Fibroblast of villous mesenchyme (primary cell): ENCODE measurements around the gene TRPV6. TPM values are rescaled to one million over a fixed set of nuclear protein-coding genes. Genes with fewer than 3 reads are reported as not detected.

ENCODE experiments used
- DNase-seq: peaks from one replicate; pipeline ENCODE4 v3.0.0-alpha.2; 2010; ENCODE audit warnings: low read depth
- H3K4me3 ChIP-seq: 2 replicates; pipeline ENCODE4 v1.5.1; 2011; ENCODE audit warnings: low read depth, mild to moderate bottlenecking, low read length
- total RNA-seq: library from RNA; depleted of rRNA; stranded (reverse); fragments of >200 nt; gene quantifications from 2 replicates; pipeline ENCODE4 v1.2.3, GENCODE V29; 2012
- TF ChIP-seq, protein P1 (sequence below): IDR thresholded peaks from 2 replicates; pipeline ENCODE4 v1.5.1; 2012; ENCODE audit warnings: low read depth, mild to moderate bottlenecking, low read length; ENCODE audit not compliant: insufficient read depth

Gene TRPV6
- total RNA-seq, 1 donor = not detected

DNA sequence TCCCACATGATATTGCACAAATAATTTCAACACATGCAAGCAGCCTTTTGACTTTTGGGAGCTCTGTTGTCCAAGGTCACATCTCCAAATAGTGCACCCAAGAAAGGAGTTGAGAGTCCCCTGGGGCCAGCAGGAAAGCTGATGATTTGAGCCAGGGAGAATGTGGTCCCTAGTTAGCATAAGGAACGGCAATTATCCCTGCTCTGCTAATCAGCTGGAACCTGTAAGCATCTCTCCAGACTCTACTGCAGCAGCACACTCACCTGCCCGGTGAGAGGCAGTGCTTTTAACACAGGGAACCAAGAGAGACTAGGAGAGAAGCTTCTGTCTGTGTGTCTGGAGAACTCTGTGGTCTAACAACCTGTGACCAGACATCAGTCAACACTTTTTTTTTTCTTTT is 31.0 kb upstream of the TRPV6 start:
- TF ChIP-seq, protein P1, sequence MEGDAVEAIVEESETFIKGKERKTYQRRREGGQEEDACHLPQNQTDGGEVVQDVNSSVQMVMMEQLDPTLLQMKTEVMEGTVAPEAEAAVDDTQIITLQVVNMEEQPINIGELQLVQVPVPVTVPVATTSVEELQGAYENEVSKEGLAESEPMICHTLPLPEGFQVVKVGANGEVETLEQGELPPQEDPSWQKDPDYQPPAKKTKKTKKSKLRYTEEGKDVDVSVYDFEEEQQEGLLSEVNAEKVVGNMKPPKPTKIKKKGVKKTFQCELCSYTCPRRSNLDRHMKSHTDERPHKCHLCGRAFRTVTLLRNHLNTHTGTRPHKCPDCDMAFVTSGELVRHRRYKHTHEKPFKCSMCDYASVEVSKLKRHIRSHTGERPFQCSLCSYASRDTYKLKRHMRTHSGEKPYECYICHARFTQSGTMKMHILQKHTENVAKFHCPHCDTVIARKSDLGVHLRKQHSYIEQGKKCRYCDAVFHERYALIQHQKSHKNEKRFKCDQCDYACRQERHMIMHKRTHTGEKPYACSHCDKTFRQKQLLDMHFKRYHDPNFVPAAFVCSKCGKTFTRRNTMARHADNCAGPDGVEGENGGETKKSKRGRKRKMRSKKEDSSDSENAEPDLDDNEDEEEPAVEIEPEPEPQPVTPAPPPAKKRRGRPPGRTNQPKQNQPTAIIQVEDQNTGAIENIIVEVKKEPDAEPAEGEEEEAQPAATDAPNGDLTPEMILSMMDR = no peak
- no peak for DNase-seq
- H3K4me3 ChIP-seq = no peak overlapping the region

DNA sequence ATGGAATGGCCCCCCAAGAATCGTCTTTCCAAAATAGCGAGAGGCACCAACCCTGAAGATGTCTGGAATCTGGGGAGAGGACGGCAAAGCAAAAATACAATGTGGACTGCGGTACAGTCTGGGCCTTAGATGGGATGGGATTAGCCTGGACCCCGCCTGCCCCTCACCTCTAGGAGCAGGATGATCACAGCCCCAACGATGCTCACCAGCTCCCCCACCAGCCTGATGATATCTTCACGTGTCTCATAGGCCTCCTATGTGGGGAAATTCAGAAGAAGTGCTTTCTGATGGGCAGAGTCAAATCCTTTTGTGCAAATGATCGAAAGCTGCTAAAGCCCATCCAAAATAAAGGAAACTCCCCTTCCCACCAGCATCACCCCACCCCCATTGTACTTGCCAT is 29.8 kb upstream of the TRPV6 start:
- DNase-seq = no peak
- TF ChIP-seq, protein P1 = no peak
- no peak overlapping the region for H3K4me3 ChIP-seq

DNA sequence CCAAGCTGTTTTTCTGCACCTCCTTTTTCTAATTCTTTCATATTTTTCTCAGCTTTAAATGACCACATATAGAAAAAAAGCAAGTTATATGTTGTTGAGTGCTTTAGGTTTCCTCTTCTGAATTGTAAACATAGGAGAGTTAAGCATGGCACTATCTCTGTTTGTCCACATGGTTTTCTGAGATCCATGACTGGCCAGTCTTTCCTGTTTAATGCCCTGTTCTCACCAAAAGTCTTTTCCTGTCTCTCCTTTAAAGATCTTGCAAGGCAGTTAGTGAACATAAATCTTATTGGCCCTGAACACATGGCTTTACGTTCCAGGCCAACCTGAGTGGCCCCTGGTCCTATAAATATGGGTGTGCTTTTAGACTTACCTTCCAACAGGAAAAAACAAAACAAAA is 28.6 kb upstream of the TRPV6 start:
- TF ChIP-seq, protein P1 = no peak
- DNase-seq = no peak
- H3K4me3 ChIP-seq = no peak overlapping the region

DNA sequence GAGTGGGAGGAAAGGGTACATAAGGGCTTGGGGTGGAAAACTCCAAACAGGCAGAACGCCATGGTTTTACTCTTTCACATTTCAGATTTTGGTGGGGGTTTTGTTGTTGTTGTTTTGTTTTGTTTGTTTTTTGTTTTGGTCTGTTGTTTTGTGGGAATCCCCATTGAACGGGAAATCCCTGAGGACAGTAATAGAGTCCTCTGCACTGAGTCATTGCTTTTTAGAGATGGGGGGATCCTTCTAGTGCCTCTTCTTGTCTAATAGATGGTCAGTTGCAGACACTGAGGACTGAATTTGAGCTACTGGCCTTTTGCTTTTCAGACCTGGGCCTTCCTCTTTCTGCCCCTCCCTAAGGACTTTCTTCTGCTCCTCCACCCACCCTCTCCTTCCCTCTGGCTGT is 28.0 kb upstream of the TRPV6 start:
- TF ChIP-seq, protein P1 = no peak
- DNase-seq = no peak
- no peak overlapping the region for H3K4me3 ChIP-seq

DNA sequence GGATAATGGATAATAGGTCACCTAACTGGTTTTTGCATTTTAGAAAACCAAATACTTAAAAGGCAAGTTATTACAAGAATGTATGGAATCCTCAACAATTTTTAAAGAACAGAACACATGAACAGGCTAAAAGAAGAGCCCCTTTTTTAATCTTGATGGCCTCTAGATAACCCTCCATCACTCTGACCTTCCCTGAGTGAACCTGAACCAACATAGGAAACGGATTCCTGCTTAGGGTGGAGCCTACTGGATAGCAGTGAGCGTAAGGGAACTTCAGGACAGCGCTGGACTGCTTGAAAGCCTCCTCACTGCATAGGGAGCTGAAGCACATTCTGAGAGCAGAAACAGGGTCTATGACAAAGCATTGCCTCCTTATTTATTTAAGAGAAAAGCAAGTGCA is 27.5 kb upstream of the TRPV6 start:
- H3K4me3 ChIP-seq = no peak overlapping the region
- DNase-seq = no peak
- TF ChIP-seq, protein P1 = no peak

DNA sequence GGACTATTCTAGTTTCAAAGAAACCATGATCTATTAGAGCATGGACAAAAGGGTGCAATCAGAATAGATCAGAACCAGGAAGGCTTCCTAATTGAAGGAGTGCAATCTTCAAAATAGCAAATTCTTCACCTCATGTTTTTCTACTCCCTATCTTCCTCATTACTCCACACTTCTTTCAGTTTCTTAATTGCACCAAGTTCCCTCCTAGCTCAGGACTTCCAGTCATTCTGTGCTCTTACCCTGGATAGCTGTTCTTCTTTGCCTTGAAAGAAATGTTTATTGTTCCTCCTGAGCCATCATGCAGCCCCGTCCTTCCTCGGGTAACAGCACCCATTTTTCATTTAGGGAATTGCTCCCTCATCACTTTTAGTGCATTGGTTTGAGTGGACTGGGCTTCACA is 24.9 kb upstream of the TRPV6 start:
- TF ChIP-seq, protein P1 = no peak
- DNase-seq = no peak
- H3K4me3 ChIP-seq = no peak overlapping the region

DNA sequence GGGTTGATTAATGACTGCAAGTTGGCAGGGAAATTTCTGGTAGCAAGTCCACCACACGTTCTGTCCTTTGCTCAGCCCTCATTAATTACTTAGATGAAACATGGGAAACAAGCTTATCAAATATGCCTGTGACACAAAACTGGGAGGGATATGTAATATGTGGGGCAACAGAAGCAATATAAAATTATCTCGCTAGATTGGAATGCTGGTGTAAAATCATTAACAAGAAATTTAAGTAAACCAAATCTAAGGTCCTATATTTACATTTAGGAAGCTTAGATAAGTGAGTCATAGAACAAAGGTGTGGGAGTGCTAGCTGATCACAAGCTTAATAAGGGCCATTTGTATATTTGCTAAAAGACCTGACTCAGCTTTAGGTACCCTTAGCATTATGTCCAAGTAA is 24.5 kb upstream of the TRPV6 start:
- TF ChIP-seq, protein P1 = no peak
- H3K4me3 ChIP-seq = no peak overlapping the region
- no peak for DNase-seq
